Measurements from ENCODE around the gene IQGAP2.

Gene IQGAP2

DNA sequence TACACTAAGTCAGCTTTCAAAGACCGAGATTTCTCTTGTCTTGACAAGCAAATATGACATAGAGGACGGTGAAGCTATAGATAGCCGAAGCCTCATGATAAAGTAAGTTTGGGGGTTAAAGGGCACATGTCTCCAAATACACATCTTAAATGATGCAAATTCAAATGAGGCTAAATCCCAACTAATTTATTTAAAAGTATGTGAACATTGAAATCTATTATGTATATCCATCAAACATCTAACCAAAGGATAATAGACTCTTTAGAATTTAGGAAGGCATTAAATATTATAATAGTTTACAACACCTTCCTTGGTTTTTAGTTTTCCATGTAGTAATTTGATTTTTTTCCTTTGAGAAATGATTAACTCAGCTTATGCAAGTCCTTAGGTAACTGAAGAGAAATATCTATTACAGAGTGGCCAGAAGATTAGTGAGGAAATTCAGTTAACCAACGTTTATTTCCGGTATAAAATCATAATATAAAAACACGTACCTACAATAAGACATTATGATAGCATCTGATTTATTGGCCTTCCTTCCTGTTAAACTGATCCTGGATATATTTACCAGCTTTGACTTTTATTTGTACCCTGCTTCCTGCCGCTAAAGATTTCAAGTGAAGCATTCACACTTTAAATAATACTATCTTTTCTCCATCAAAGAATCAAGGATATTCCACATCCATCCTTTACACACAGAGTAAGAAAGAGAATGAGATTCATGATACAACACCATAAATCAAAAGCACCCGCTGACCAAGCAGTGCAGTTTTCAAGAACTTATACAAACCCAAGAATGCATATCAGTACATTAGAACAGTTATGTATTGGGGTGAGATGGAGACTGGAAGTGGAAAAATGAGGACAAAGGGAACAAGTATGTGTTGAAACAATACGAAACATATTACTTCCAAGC, 281.0 kb downstream of the IQGAP2 start:
- TF ChIP-seq CEBPB (IDR thresholded peaks at IDR 0.05), result no peak
- TF ChIP-seq FOXM1 (IDR thresholded peaks at IDR 0.05; ENCODE audit: borderline replicate concordance, low read depth), result no peak
- no peak for TF ChIP-seq ZBTB7A (IDR thresholded peaks at IDR 0.05; ENCODE audit: low read depth)
- TF ChIP-seq EGR1 (IDR thresholded peaks at IDR 0.05), result no peak
- no peak for TF ChIP-seq NFIC (IDR thresholded peaks at IDR 0.05)
- no peak for TF ChIP-seq TEAD4 (IDR thresholded peaks at IDR 0.05)

GRCh38 chr5:76684756-76685519, 281.9 kb downstream of the IQGAP2 start:
- TF ChIP-seq TCF12 (IDR thresholded peaks at IDR 0.05; ENCODE audit: low read depth), result no peak
- no peak for TF ChIP-seq RAD21 (IDR thresholded peaks at IDR 0.05; ENCODE audit: low read depth)
- no peak for TF ChIP-seq EP300 (IDR thresholded peaks at IDR 0.05; ENCODE audit: borderline replicate concordance)
- TF ChIP-seq CREB1 (IDR thresholded peaks at IDR 0.05; ENCODE audit: low read depth), result no peak
- no peak for TF ChIP-seq YY1 (IDR thresholded peaks at IDR 0.05; ENCODE audit: low read depth)
- no peak for TF ChIP-seq MAX (IDR thresholded peaks at IDR 0.05)
- TF ChIP-seq CEBPB (IDR thresholded peaks at IDR 0.05), result no peak
- no peak for TF ChIP-seq TEAD4 (IDR thresholded peaks at IDR 0.05)
- TF ChIP-seq, protein P1, sequence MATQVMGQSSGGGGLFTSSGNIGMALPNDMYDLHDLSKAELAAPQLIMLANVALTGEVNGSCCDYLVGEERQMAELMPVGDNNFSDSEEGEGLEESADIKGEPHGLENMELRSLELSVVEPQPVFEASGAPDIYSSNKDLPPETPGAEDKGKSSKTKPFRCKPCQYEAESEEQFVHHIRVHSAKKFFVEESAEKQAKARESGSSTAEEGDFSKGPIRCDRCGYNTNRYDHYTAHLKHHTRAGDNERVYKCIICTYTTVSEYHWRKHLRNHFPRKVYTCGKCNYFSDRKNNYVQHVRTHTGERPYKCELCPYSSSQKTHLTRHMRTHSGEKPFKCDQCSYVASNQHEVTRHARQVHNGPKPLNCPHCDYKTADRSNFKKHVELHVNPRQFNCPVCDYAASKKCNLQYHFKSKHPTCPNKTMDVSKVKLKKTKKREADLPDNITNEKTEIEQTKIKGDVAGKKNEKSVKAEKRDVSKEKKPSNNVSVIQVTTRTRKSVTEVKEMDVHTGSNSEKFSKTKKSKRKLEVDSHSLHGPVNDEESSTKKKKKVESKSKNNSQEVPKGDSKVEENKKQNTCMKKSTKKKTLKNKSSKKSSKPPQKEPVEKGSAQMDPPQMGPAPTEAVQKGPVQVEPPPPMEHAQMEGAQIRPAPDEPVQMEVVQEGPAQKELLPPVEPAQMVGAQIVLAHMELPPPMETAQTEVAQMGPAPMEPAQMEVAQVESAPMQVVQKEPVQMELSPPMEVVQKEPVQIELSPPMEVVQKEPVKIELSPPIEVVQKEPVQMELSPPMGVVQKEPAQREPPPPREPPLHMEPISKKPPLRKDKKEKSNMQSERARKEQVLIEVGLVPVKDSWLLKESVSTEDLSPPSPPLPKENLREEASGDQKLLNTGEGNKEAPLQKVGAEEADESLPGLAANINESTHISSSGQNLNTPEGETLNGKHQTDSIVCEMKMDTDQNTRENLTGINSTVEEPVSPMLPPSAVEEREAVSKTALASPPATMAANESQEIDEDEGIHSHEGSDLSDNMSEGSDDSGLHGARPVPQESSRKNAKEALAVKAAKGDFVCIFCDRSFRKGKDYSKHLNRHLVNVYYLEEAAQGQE (IDR thresholded peaks at IDR 0.05; ENCODE audit: low read depth), result no peak
- no peak for TF ChIP-seq FOXM1 (IDR thresholded peaks at IDR 0.05; ENCODE audit: borderline replicate concordance, low read depth)
- no peak for TF ChIP-seq NFIC (IDR thresholded peaks at IDR 0.05)
- TF ChIP-seq TAF1 (IDR thresholded peaks at IDR 0.05; ENCODE audit: low read depth), result no peak
- no peak for TF ChIP-seq ZBTB7A (IDR thresholded peaks at IDR 0.05; ENCODE audit: low read depth)
- TF ChIP-seq, protein P2, sequence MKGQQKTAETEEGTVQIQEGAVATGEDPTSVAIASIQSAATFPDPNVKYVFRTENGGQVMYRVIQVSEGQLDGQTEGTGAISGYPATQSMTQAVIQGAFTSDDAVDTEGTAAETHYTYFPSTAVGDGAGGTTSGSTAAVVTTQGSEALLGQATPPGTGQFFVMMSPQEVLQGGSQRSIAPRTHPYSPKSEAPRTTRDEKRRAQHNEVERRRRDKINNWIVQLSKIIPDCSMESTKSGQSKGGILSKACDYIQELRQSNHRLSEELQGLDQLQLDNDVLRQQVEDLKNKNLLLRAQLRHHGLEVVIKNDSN (IDR thresholded peaks at IDR 0.05), result no peak
- TF ChIP-seq EGR1 (IDR thresholded peaks at IDR 0.05), result no peak

DNA sequence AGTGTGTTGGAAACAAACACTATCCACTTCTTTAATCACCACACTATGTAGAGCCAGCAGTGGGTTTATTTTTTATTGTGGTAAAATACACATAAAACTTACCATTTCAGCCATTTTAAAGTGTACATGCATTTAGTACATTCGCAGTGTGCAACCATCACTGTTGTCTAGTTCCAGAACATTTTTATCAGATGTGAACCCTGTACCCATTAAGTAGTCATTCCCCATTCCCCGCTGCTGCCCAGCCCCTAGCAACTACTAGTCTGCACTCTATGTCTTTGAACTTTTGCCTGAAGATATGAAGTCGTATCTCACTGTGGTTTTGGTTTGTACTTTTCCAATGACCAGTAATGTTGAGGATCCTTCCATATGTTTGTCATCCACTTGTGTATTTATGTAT, 282.6 kb downstream of the IQGAP2 start:
- TF ChIP-seq ZBTB7A (IDR thresholded peaks at IDR 0.05; ENCODE audit: low read depth) (no peak), CEBPB (IDR thresholded peaks at IDR 0.05) (no peak), RAD21 (IDR thresholded peaks at IDR 0.05; ENCODE audit: low read depth) (no peak), CREB1 (IDR thresholded peaks at IDR 0.05; ENCODE audit: low read depth) (no peak), MAX (IDR thresholded peaks at IDR 0.05) (no peak)

DNA sequence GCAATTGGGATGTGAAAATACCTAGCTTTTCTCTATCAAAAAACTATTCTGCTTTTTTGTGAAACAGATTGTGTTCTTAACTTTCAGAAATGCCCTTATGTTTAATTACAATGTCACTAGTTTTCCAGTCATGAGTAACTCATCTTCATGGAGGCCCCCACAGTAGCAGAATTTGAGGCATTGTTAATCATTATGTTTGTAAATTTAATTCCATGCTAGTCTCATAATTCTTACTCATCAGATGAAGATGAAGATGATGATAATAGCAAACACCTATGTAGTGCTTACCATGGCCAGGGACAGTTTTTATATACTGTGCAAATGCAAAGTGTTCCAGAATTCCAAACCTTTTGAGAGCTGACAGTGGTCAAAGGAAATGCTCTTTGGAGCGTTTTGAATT, 285.1 kb downstream of the IQGAP2 start:
- TF ChIP-seq CEBPB (IDR thresholded peaks at IDR 0.05), result no peak
- TF ChIP-seq, protein P1 (IDR thresholded peaks at IDR 0.05; ENCODE audit: low read depth), result no peak
- no peak for TF ChIP-seq YY1 (IDR thresholded peaks at IDR 0.05; ENCODE audit: low read depth)
- no peak for TF ChIP-seq RAD21 (IDR thresholded peaks at IDR 0.05; ENCODE audit: low read depth)
- TF ChIP-seq, protein P2 (IDR thresholded peaks at IDR 0.05), result no peak
- no peak for TF ChIP-seq ZBTB7A (IDR thresholded peaks at IDR 0.05; ENCODE audit: low read depth)
- no peak for TF ChIP-seq CREB1 (IDR thresholded peaks at IDR 0.05; ENCODE audit: low read depth)
- no peak for TF ChIP-seq MAX (IDR thresholded peaks at IDR 0.05)

DNA sequence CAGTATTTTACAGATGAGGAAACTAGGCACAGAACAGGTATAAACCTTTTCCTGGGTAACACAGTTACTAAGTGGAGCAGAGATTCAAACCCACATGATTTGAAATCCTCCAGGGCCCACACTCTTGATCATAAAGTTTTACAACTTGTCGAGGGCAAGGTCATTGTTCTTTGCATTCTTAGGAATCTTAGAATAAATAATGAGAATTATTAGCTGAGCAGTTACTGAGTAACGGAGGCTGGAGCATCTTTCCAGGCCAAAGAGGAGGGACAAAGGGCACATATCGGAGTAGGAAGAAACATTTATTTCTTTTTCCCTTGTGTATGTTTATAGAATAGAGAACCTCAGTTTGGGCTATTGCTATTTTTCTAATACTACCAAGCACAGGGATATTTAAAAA, 285.8 kb downstream of the IQGAP2 start:
- TF ChIP-seq YY1 (IDR thresholded peaks at IDR 0.05; ENCODE audit: low read depth) (no peak), CEBPB (IDR thresholded peaks at IDR 0.05) (no peak), TAF1 (IDR thresholded peaks at IDR 0.05; ENCODE audit: low read depth) (no peak), TCF12 (IDR thresholded peaks at IDR 0.05; ENCODE audit: low read depth) (no peak), EGR1 (IDR thresholded peaks at IDR 0.05) (no peak), EP300 (IDR thresholded peaks at IDR 0.05; ENCODE audit: borderline replicate concordance) (no peak), NFIC (IDR thresholded peaks at IDR 0.05) (no peak), FOXM1 (IDR thresholded peaks at IDR 0.05; ENCODE audit: borderline replicate concordance, low read depth) (no peak), MAX (IDR thresholded peaks at IDR 0.05) (no peak), ZBTB7A (IDR thresholded peaks at IDR 0.05; ENCODE audit: low read depth) (no peak), RAD21 (IDR thresholded peaks at IDR 0.05; ENCODE audit: low read depth) (no peak), CREB1 (IDR thresholded peaks at IDR 0.05; ENCODE audit: low read depth) (no peak), TEAD4 (IDR thresholded peaks at IDR 0.05) (no peak)
- TF ChIP-seq, protein P1 (IDR thresholded peaks at IDR 0.05; ENCODE audit: low read depth), result no peak
- TF ChIP-seq, protein P2 (IDR thresholded peaks at IDR 0.05), result no peak
